Measurements from ENCODE around the gene ACVR2B.
A peak's percentile ranks its signal among the peaks of the same experiment; 100 is the strongest.

Gene ACVR2B

DNA sequence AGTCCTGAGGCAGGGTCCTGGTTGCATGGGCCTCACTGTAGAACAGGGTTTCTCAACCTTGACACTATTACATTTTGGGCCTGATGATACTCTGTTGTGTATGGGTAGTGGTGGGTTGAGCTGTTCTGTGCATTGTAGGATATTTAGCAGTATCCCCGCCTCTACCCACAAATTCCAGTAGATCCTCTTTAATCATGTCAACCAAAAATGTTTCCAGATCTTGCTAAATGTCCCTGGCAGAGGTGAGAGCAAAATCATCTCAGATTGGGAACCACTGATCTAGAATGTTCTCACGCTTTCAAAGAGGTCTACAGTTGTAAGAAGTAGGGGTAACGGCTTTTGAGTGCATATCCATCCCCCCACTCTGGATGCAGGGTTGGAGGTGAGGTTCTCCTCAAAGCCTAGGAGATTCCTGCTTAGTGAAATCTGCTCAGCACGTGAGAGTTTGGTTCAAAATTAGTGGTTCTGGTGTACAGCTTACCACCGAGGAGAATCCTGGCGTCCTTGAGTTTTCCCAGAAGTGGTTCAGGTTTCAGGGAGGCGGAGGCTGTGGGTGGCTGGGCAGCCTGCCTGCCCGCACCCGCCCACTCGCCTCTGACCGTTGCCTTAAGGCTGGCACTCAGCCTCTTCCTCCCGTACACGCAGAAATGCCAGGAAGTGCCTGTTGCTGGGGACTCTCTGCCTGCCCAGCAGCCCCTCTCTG lies 5.3 kb downstream of the ACVR2B start:
- no peak for DNase-seq

DNA sequence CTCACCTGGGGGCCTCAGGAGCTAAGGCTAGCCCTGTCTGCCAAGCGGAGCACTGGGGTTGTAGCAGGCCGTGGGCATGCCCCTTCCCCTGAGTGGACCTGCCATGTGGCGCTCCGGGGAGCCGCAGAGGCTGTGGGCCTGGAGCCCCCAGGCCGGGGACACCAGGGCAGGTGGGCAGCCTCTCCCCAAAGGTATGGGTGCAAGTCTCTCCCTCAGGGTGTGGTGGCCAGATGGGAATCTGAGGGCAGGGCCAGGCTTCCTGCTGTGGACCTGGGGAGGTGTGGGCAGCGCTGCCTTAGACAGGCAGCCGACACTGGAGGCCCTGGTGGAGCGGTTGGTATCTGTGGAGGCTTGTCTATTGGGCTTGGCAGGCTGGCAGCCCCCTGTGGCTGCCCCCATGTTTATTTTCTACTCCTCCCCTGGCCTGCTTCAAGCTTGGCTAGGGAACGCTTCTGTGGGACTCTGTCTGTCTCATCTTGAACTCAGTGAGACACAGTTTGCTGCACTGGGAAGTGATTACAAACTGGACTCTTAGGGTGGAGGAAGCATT lies 5.9 kb downstream of the ACVR2B start:
- no peak for DNase-seq

- DNase-seq = no peak
These were observed 6.9 kb downstream of the ACVR2B start for GRCh38 chr3:38460377-38461270.

- no peak for DNase-seq
These were observed 12.0 kb downstream of the ACVR2B start for GRCh38 chr3:38465588-38466154.

- DNase-seq = no peak
These were observed 15.1 kb downstream of the ACVR2B start for GRCh38 chr3:38468765-38469164.

DNA sequence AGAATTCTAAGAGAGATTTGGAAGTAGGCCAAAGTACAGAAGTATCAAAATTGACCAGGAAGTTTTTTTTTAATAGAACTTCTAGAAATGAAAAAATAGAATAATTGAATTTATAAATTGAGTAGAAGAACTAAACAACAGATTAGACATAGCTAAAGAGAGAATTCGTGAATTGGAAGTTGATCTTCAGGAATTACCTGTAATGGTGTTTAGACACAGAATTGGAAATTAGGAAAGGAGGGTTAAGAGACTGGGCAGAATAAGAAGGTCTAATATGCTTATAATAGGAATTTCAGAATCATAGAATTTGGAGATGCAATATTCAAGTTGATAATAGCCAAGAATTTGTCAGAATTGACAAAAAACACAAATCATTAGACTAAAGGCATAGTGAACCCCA lies 16.2 kb downstream of the ACVR2B start:
- no peak for DNase-seq

GRCh38 chr3:38471260-38471857 lies 17.7 kb downstream of the ACVR2B start:
- DNase-seq = no peak

GRCh38 chr3:38472342-38472741 lies 18.7 kb downstream of the ACVR2B start:
- no peak for DNase-seq

GRCh38 chr3:38473229-38473628 lies 19.5 kb downstream of the ACVR2B start:
- no peak for DNase-seq

- DNase-seq = no peak
These were observed 21.4 kb downstream of the ACVR2B start for GRCh38 chr3:38474928-38475605.

DNA sequence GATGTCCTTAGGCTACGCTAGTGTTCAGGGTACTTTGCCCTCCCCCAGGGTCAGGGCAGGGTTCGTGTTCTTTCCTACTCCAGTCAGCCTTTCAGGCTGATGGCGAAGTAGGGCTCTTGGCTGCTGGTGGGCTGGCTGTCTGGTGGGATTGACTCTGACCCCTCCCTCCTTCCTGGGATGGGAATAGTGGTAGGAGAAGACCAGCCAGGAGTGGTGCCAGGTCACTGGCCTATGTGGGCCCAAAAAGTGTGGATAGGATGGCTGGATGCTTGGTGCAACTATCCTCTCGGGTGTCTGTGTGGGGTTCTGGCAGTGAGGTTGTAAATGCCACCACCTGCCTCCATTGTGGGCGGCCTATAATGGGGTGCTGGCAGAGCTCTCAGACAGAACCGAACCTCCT lies 22.0 kb downstream of the ACVR2B start:
- DNase-seq = no peak

GRCh38 chr3:38476157-38476756 lies 22.6 kb downstream of the ACVR2B start:
- no peak for DNase-seq

DNA sequence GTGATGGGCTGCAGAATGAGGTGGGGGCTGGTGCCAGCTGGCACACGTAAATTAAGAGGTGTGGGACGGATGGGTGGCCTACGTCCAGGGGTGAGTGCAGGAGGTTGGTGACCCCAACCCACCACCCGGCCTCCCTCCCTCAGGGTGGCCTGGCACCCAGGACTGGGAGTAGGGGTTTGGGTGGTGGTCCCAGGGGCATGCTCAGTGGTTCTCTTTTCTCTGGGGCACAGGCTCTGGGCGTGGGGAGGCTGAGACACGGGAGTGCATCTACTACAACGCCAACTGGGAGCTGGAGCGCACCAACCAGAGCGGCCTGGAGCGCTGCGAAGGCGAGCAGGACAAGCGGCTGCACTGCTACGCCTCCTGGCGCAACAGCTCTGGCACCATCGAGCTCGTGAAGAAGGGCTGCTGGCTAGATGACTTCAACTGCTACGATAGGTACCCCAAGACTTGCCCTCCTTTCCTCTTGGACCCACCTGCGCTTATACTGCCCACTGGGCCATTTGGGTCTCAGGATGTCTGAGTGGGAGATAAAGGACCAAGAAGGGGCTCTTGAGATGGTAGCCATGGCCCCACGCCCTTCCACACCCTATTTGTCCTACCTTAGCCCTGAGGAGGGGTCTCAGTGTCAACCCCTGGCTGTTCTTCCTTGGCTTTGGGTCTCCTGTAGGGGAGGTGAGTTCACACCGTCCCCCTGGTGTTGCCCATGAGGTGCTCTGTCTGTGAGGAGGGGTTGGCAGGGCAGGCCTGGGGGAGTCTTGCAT lies 23.5 kb downstream of the ACVR2B start:
- DNase-seq = no peak

GRCh38 chr3:38477839-38478450 lies 24.3 kb downstream of the ACVR2B start:
- DNase-seq = no peak

DNA sequence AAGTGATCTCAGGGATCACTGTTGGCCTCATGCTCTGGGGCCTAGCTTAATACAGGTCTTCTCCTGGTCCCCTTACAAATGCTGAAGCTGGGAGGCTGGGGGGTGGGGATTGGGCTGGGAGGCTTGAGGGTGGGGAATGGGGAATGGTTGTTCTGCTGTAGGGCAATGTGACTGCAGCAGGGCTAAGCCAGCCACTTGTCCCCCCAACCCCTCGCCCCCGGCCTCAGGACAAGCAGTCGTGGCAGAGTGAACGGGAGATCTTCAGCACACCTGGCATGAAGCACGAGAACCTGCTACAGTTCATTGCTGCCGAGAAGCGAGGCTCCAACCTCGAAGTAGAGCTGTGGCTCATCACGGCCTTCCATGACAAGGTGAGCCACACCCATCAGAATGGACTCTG lies 25.2 kb downstream of the ACVR2B start:
- no peak for DNase-seq

- DNase-seq = peak; percentile 48
These were observed 25.9 kb downstream of the ACVR2B start for GRCh38 chr3:38479431-38480092.

GRCh38 chr3:38480093-38480445 lies 26.4 kb downstream of the ACVR2B start:
- DNase-seq = no peak

GRCh38 chr3:38480930-38481329 lies 27.2 kb downstream of the ACVR2B start:
- no peak for DNase-seq

DNA sequence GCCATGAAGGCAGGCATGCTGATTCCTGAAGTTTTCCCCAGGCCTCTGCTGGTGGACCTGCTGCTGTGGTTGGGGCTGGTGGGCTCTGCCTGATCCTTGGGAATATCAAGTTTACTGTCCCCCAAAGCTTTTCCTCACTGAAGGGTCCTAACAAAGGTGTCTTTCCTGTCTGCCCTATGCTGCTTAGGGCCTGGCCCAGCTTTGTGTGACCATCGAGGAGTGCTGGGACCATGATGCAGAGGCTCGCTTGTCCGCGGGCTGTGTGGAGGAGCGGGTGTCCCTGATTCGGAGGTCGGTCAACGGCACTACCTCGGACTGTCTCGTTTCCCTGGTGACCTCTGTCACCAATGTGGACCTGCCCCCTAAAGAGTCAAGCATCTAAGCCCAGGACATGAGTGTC lies 29.3 kb downstream of the ACVR2B start:
- no peak for DNase-seq

- DNase-seq = no peak
These were observed 33.6 kb downstream of the ACVR2B start for GRCh38 chr3:38487323-38487722.

All from stimulated activated CD4-positive, alpha-beta T cell treated with anti-CD3 and anti-CD28 coated beads, Interleukin-4, amount 100 ng/mL, for 24 hours (primary cell).